ENCODE data around the gene NTPCR.

DNA sequence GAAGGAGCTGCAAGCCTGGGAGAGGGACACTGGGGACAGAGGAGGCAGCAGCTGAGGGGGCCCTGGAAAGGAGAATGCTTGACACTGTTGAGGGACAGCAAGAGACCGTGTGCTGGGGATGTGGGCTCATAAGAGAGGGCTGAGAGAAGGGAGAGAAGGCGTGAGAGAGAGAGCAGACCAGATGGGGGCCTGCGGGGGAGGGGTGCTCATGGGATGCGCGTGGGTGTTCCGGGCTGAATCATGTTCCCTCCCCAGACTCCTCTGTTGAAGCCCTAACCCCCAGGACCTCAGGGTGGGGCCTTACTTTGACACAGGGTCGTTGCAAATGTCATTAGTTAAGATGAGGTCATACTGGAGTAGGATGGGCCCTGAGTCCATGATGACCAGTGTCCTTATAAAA lies 40.8 kb downstream of the NTPCR start:
- TF ChIP-seq POLR2AphosphoS5 (IDR thresholded peaks at IDR 0.05; ENCODE audit: low read depth, low read length) = no peak
- TF ChIP-seq, protein P1, sequence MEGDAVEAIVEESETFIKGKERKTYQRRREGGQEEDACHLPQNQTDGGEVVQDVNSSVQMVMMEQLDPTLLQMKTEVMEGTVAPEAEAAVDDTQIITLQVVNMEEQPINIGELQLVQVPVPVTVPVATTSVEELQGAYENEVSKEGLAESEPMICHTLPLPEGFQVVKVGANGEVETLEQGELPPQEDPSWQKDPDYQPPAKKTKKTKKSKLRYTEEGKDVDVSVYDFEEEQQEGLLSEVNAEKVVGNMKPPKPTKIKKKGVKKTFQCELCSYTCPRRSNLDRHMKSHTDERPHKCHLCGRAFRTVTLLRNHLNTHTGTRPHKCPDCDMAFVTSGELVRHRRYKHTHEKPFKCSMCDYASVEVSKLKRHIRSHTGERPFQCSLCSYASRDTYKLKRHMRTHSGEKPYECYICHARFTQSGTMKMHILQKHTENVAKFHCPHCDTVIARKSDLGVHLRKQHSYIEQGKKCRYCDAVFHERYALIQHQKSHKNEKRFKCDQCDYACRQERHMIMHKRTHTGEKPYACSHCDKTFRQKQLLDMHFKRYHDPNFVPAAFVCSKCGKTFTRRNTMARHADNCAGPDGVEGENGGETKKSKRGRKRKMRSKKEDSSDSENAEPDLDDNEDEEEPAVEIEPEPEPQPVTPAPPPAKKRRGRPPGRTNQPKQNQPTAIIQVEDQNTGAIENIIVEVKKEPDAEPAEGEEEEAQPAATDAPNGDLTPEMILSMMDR (IDR thresholded peaks at IDR 0.05) = no peak

Data from Panc1 (cell line).